Ecto neural progenitor cell (in vitro differentiated cells): ENCODE measurements around the gene SLC2A5.
"Not testable (repeated sequence)": the region's sequence is repeated elsewhere in the genome, so short reads cannot be mapped to it uniquely, and the experiment has no call there.

Experiments
- DNase-seq: peaks from one replicate; pipeline ENCODE4 v3.0.0-alpha.2; 2018; ENCODE audit warnings: low spot score

The SLC2A5 gene

GRCh38 chr1:9004700-9005394 lies 64.6 kb downstream of the SLC2A5 start:
- peak; percentile 87 for DNase-seq

GRCh38 chr1:9004031-9004699 lies 65.3 kb downstream of the SLC2A5 start:
- DNase-seq = no peak

- not testable (repeated sequence) for DNase-seq
Observed at GRCh38 chr1:9002215-9002560, 67.2 kb downstream of the SLC2A5 start.

GRCh38 chr1:9001534-9002214 lies 67.8 kb downstream of the SLC2A5 start:
- not testable (repeated sequence) for DNase-seq

GRCh38 chr1:8993962-8994675 lies 75.3 kb downstream of the SLC2A5 start:
- DNase-seq = not testable (repeated sequence)

- DNase-seq = no peak
Observed at GRCh38 chr1:8992936-8993687, 76.3 kb downstream of the SLC2A5 start.

- DNase-seq = no peak
Observed at GRCh38 chr1:8989821-8990220, 79.6 kb downstream of the SLC2A5 start.

GRCh38 chr1:8989061-8989460 lies 80.4 kb downstream of the SLC2A5 start:
- no peak for DNase-seq

- DNase-seq = no peak
Observed at GRCh38 chr1:8988618-8988967, 80.8 kb downstream of the SLC2A5 start.

GRCh38 chr1:8987881-8988617 lies 81.4 kb downstream of the SLC2A5 start:
- peak; percentile 74 for DNase-seq

- DNase-seq = no peak
Observed at GRCh38 chr1:8986814-8987190, 82.6 kb downstream of the SLC2A5 start.

- no peak for DNase-seq
Observed at GRCh38 chr1:8985915-8986813, 83.3 kb downstream of the SLC2A5 start.
